CD4-positive, alpha-beta T cell treated with Interleukin-4 for 4 hours (primary cell): ENCODE data around the gene DOCK11.
A peak's percentile ranks its signal among the peaks of the same experiment; 100 is the strongest.

Source experiments
- DNase-seq: peaks from one replicate; pipeline ENCODE4 v3.0.0-alpha.2; 2020

Gene DOCK11

GRCh38 chrX:118534716-118535493, 39.3 kb downstream of the DOCK11 start:
- no peak for DNase-seq

GRCh38 chrX:118536204-118536603, 40.6 kb downstream of the DOCK11 start:
- DNase-seq, result no peak

GRCh38 chrX:118536687-118537461, 41.3 kb downstream of the DOCK11 start:
- DNase-seq, result peak; percentile 56

GRCh38 chrX:118538386-118538785, 42.8 kb downstream of the DOCK11 start:
- no peak for DNase-seq

DNA sequence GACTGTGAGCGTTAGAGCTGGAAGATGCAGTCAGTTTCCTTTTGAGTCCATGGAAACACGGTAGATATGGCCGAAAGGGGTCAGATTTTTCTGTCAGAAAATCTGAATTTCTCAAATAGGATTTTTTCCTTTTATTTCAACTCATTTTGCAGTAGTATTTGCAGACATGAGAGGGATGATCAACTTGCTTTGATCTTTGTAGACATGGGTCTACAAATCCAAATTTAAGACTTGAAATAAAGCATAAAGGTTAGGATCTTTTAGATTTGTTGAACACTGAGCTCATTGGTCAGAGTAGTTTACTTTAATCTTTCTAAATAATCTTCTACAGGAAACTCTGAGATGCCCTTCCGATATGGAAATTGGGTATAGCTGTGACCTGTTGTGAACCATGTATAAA, 44.7 kb downstream of the DOCK11 start:
- no peak for DNase-seq

DNA sequence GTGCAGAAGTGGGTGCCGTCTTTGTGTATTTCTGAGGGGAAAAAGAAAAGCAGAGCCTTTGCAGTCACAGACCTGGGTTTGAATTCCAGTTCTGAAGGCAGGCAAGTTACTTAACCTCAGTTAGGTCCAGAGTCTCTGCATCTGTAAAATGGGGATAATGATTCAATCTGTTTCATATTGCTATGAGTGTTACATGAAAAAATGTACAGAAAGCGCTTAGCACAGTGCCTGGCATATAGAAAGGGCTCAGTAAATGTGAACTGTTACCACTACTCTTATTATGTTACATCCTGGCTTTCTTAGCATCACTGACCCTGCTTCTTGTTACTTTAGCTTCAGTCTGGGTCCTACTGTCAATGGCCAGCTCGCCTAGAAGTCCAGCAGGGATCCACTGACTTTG, 45.9 kb downstream of the DOCK11 start:
- DNase-seq, result no peak

- DNase-seq, result no peak
Measured at GRCh38 chrX:118545510-118545909, 49.9 kb downstream of the DOCK11 start.

- DNase-seq, result no peak
Measured at GRCh38 chrX:118548841-118549240, 53.2 kb downstream of the DOCK11 start.

GRCh38 chrX:118550792-118551191, 55.2 kb downstream of the DOCK11 start:
- no peak for DNase-seq

DNA sequence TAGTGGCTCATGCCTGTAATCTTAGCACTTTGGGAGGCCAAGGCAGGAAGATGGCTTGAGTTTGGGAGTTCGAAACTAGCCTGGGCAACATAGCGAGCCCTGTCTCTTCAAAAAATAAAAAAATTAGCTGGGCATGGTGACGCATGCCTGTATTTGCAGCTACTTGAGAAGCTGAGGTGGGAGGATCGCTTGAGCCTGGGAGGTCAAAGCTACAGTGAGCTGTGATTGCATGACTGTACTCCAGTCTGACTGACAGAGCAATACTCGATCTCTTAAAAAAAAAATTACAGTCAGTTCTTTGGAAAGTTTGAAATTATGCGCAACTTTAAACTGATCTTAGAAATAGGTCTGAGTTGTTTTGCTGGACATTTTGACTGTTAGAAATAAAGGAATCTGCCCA, 55.8 kb downstream of the DOCK11 start:
- no peak for DNase-seq

- DNase-seq, result peak; percentile 26
Measured at GRCh38 chrX:118552121-118552900, 56.7 kb downstream of the DOCK11 start.

GRCh38 chrX:118553042-118553710, 57.6 kb downstream of the DOCK11 start:
- DNase-seq, result no peak

GRCh38 chrX:118554511-118554910, 58.9 kb downstream of the DOCK11 start:
- DNase-seq, result no peak

DNA sequence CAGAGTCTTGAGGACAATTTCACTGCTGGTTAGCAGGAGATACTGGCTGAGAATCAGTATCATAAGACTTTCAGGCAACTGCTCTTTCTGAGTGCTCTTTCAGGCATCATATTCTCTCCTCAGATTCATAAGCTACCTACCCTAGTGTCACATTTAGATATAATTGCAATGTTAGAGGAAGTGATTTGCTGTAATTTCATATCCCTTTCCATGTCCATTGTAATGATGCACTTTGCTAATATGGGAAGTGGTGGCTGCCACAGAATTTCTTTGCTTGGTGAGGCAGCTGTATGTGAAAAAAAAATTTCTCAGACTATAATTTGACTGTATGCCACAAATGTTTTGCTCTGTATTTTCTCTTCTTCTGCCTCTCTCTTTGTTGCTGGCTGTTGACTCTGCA, 63.3 kb downstream of the DOCK11 start:
- DNase-seq, result no peak

GRCh38 chrX:118560489-118560888, 64.9 kb downstream of the DOCK11 start:
- no peak for DNase-seq

DNA sequence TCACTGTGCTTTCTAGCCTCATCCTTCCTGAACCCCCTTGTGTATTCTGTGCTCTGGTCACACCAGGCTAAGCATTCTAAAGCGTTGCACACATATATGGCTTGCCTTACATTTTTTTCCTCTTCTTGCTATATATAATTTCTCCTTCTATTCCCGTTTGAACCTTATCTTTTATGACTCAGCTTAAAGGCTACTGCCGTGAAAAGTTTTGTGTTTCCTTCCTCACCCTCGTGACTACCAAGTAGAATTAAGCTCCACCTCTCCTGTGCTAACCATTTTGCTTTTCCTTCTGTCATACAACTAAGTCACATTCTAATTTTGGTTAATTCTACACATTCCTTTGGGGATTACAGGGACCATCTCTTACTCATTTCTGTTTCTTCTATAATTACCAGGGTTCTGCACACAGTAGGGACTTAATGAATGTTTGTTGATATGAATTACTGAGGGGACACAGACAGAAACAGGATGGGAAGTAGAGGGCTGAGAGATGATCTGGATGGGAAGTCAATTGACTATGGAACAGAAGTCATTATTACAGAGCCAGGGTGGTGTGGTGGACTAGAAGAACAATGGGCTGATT, 67.1 kb downstream of the DOCK11 start:
- no peak for DNase-seq

- DNase-seq, result no peak
Measured at GRCh38 chrX:118564498-118564897, 68.9 kb downstream of the DOCK11 start.

DNA sequence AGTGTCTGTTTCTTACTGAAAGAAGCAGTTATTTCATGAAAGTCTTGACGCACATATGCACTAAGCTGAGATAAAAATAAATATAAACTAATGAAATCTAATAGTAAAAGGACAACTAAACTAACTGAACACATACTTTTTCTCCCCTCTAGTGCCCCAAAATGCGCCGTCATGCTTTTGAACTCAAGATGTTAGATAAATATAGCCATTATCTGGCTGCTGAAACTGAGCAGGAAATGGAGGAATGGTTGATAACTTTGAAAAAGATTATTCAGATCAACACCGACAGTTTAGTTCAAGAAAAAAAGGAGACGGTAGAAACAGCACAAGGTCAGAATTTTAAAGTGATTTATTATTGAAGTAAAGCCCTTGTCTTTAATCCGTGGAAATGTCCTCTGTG, 70.2 kb downstream of the DOCK11 start:
- no peak for DNase-seq

GRCh38 chrX:118566359-118566758, 70.7 kb downstream of the DOCK11 start:
- no peak for DNase-seq

GRCh38 chrX:118569676-118570075, 74.1 kb downstream of the DOCK11 start:
- DNase-seq, result no peak

GRCh38 chrX:118570209-118570608, 74.6 kb downstream of the DOCK11 start:
- DNase-seq, result no peak

DNA sequence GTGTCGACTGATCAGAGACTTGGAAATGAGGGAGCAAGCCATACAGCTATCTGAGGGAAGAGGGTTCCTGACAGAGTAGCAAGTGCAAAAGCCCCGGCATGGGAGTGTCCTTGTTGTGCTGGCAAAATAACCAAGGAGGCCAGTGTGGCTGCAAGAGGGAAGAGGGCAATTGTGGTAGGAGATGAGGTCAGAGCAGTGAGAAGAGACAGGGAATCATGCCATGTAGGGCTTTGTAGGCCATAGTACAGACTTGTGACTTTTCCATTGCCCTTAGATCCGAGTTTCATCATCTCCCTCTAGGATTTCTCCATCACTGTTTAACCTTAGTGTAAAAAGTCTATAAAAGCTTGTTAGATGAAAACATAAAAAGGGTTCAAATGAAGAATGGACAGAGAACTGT, 76.2 kb downstream of the DOCK11 start:
- no peak for DNase-seq

DNA sequence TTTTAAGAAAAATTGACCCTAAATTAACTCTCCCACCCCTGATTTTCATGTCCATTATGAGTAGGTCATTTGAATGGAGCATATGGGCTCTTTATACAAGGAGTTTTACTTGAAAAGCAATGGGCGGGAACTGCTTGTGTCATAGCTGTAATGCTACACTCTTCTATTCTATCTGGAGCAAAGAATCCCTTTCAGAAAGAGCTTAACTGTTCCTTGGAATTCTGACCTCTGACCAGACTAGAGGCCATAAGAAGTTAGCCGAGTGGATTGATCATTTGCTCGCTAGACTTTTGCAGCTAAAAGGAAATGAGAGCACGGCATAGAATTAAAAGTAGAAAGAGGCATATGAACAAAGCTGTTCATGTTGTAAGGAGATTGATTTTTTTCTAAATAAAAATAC, 79.1 kb downstream of the DOCK11 start:
- no peak for DNase-seq
